22Rv1 (cell line): ENCODE data around the gene HGS.

Experiments used
- H3K27ac ChIP-seq: fragments of 450-650 bp; 2 replicates; pipeline ENCODE4 v1.5.1; 2017
- ZFX ChIP-seq: fragments of 450-650 bp; IDR thresholded peaks from 2 replicates; pipeline ENCODE4 v1.6.1; 2017; ENCODE audit warnings: antibody characterized with exemption, borderline replicate concordance
- TF ChIP-seq, protein P1 (sequence below): fragments of 450-650 bp; IDR thresholded peaks from 2 replicates; pipeline ENCODE4 v1.5.1; 2017; ENCODE audit warnings: mild to moderate bottlenecking

The HGS gene

DNA sequence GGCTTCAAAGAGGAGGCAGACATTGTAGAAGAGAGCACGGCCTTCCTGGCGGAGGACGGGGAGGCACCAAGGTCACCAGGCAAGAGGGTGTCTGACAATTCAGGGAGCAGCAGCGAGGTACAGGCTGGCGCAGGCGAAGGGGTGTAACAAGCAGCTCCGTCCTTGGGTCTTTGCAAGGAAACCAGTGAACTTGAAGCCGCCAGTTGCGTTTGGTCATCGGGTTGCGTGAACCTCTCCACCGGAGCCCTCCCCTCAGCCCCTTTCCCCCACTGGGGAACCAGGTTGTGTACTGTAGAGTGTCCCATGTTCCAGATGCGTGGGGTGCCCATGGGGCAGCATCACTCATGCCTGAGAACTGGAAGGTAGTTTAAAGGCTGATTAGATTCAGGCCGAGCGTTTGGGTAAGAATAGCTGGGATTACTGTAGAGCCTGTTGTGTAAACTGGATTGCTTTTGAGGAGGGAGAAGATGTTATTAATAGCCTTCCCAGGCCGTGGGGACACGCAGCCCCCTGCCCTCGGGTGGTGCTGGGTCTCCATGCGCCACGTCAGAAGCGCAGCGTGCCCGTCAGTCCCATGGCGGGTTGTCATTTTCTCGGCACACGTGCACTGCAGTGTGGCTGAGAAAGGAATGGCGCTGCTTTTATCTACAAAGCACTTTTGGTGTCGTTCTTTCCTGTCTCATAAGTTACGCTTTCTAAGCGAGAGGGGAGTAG is 21.9 kb downstream of the HGS start:
- no peak overlapping the region for H3K27ac ChIP-seq
- no peak for TF ChIP-seq ZFX
- TF ChIP-seq, protein P1, sequence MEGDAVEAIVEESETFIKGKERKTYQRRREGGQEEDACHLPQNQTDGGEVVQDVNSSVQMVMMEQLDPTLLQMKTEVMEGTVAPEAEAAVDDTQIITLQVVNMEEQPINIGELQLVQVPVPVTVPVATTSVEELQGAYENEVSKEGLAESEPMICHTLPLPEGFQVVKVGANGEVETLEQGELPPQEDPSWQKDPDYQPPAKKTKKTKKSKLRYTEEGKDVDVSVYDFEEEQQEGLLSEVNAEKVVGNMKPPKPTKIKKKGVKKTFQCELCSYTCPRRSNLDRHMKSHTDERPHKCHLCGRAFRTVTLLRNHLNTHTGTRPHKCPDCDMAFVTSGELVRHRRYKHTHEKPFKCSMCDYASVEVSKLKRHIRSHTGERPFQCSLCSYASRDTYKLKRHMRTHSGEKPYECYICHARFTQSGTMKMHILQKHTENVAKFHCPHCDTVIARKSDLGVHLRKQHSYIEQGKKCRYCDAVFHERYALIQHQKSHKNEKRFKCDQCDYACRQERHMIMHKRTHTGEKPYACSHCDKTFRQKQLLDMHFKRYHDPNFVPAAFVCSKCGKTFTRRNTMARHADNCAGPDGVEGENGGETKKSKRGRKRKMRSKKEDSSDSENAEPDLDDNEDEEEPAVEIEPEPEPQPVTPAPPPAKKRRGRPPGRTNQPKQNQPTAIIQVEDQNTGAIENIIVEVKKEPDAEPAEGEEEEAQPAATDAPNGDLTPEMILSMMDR = no peak

DNA sequence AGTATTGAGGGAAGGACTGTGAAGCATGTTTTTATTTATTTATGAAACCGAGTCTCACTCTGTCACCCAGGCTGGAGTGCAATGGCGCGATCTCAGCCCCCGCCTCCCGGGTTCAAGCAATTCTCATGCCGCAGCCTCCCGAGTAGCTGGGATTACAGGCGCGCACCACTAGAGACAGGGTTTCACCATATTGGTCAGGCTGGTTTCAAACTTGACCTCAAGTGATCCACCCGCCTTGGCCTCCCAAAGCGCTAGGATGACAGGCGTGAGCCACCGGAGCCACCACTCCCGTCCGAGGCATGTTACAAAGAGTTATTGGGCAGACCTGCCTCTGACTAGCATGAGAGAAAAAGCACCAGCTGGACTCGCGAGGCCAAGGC is 22.4 kb downstream of the HGS start:
- TF ChIP-seq ZFX = no peak
- TF ChIP-seq, protein P1 = no peak
- no peak overlapping the region for H3K27ac ChIP-seq

DNA sequence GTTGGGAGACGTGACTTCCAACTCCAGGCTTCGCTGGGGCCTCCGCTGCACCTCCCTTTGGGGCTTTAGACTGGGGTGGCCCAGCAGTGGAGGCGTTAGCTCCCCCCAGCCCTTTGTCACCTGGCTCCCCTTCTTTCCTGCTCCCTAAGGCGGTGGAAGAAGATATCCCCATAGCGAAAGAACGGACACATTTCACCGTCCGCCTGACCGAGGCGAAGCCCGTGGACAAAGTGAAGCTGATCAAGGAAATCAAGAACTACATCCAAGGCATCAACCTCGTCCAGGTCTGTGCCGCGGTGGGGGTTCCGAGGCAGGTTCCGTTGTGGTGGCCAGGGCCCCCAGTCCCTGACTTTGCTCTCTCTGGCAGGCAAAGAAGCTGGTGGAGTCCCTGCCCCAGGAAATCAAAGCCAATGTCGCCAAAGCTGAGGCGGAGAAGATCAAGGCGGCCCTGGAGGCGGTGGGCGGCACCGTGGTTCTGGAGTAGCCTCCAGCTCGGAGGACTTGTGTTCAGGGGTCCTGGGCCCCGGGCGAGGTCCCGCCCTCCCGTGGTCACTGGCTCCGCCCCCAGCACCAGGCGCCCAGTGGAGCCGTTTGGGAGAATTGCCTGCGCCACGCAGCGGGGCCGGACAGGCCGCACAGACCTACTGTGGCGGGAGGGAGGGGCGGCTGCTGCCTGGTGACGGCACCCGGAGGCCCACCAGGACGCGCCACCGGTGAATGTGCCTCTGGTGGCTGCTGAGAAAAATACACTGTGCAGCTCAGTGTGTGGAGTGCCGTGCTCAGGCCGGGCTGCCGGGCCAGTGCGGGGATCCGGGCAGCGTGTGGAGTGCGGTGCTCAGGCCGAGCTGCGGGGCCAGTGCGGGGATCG is 23.2 kb downstream of the HGS start:
- H3K27ac ChIP-seq = no peak overlapping the region
- TF ChIP-seq, protein P1 = no peak
- no peak for TF ChIP-seq ZFX

- peak overlapping the region; percentile 97 for H3K27ac ChIP-seq
- TF ChIP-seq, protein P1 = no peak
- TF ChIP-seq ZFX = no peak
These were observed 24.2 kb downstream of the HGS start for GRCh38 chr17:81707725-81708646.

GRCh38 chr17:81708739-81709185 is 25.0 kb downstream of the HGS start:
- TF ChIP-seq, protein P1 = no peak
- TF ChIP-seq ZFX = no peak

GRCh38 chr17:81710514-81711308 is 26.9 kb downstream of the HGS start:
- peak overlapping the region; percentile 97 for H3K27ac ChIP-seq

More at GRCh38 chr17:81708739-81709185, 25.0 kb downstream of the HGS start:
- peak overlapping the region; percentile 97 for H3K27ac ChIP-seq

More at GRCh38 chr17:81710514-81711308, 26.9 kb downstream of the HGS start:
- TF ChIP-seq ZFX = no peak
- TF ChIP-seq, protein P1 = no peak
